RKO (cell line): Measurements from ENCODE around the gene ZFAND4.
"Not testable (repeated sequence)": the region's sequence is repeated elsewhere in the genome, so short reads cannot be mapped to it uniquely, and the experiment has no call there.

Source experiments
- DNase-seq: peaks from one replicate; pipeline ENCODE4 v3.0.0-alpha.2; 2016; ENCODE audit warnings: low spot score

ZFAND4 gene

DNA sequence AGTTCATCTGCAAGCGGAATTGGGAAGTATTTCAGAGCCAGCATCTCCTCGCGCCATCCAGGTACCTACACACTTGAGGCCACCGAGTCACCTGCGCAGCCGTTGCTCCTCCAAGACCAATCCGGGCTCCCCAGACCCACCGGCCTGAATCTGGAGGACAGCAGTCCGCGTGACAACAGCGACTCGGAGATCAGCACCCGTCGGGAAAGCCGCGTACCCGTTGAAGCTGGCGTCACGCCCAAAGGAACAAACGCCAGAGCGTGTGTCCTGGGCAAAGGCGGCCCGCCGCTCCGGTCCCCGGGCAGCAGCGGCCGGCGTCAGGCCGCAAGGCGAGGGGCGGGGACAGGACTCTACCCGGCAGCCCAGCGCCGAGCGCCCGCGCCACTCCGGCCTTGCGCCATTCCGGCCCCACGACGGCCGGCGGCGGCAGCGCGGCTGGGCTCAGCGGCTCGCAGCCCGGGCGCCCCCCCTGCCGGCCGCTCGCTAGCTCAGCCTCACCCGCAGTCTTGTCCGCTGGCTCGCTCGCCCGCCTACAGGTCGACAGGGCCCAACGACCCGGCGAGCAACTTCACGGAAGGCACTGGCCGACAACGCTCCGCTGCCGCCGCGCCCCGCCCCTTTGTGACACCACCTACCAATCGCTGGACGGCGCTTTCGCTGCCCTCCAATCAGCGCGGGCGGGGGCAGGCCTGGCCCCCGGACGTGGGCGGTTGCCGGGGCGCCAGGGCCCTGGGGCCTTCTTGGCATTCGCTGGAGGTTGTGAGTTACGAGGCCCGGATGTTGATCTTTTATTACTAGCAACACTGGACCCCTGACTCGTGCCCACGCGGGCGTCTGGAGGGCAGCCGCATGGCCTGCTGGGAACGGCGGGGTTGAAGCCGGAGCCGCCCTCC lies at the start of gene ZFAND4:
Gene ZFAND4, minus strand, starts transcription at position 592 of the 893 bp plus-strand sequence. CDS start 9,047 bp downstream, outside the sequence.
- no peak for DNase-seq

DNA sequence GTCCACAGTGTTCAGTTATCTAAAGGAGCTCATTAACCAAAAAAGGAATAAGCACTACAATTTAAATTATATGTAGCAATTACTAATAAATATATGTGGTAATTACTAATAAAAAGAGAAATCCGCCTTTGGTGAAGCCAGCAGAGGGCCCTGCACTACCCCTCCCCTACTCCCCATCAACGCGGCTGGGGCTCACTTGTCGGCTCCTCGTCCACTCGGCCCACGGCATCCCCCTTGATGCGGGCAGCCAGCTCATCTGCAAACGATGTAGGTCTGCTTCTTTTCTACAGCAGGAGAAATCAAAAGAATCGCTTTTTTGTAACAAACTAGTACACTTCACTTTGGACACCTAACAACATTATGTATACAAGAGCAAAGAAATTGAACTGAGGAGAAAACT lies 48.9 kb upstream of the ZFAND4 start:
- DNase-seq, result not testable (repeated sequence)

DNA sequence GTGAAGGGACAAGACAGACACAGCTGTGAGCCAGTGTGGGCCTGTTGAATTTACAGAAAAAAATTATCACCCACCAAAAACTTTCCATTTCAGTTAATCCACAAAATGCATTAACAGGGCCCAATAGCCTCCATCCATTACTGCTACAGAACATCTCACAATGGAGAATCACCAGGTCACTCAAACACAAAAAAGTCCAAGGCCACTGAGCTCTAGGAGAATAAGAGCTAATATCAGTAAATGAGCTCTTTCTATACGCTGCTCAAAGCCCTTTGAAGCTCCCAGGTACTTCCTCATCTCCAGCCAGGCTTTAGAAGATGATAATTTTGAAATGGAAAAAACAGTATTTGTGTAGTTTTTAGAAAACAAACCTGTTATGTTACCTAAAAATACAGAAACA lies 45.1 kb upstream of the ZFAND4 start:
- not testable (repeated sequence) for DNase-seq

DNA sequence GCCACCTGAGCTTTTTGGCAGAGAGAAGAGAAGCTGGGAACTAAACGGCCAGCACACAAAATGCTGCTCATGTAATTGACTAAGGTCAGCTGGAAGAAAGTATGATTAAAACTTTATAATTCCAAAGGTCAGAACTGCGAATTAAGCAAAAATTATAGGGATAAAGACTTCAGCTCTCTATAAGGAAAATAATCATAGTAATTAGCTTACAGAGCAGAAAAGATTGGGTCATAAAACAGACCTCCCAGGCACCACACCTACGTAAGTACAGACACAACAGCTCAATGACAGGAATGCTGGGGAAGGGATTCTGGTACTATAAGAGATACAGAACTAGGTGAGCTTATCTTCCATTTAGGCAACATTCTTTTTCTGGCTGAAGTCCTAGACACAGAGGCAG lies 44.5 kb upstream of the ZFAND4 start:
- not testable (repeated sequence) for DNase-seq

DNA sequence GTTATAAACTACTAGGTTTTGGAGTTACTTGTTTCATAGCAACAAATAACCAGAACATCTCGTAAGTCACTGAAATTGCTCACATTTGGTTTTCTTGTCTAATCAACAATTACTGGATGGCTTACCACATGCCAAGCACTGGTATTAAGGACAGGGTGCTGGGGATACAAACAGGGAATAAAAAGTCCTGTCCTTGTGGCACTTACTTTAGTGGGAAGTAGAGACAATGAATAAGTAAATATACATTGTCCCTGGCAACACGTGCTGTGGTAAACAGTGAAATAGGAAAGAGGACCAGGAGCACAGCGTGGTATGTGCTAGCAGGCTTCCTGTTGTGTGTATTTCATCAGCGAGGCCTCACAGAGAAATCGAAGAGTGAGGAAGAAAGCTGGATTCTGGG lies 38.7 kb upstream of the ZFAND4 start:
- DNase-seq, result not testable (repeated sequence)

DNA sequence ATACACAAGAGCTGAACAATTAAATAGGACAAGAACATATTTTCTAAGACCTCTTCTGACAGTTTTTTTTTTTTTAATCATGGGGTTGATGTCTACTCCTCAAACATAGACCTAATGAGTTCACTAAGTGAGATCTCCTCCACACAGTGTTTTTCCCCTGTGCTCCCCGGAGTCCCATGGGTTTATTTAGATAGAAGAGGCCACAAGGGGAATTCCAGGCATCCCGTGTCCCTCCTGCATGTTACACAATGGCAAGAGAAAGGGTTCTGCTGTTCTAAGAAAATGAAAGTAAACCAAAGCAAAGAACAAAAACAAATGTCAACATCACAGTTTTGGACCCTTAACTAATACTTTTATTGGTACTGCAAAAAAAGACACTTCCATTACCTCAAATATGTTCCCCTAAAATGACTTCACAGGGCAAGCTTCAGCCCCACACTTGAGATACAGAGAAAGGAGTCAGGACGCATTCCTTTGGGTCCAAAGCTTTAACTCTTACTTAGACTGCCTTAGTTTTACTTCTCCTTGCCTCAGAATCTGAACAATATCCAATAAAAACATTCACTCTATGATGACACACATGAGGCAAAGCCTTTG lies 37.7 kb upstream of the ZFAND4 start:
- not testable (repeated sequence) for DNase-seq

DNA sequence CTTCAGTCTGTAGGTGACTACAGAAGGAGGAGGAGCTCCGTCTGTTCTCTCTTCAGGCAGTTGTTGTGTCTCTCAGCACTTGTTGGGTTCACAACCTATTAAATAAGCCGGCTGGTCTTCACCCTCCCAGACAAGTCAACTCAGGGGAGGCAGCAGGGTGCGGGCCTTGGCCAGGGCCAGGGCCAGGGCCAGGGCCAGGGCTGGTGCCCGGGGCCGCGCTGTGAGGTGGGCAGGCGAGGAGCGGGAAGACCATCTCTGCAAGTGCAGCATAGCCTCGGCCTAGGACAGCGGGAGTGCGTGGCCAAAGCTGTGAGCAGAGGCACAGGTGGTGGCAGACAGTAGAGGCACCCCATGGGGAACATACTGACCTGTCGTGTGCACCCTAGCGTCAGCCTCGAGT lies 5.9 kb upstream of the ZFAND4 start:
- DNase-seq, result not testable (repeated sequence)

GRCh38 chr10:45675388-45675787 lies 2.8 kb upstream of the ZFAND4 start:
- no peak for DNase-seq

DNA sequence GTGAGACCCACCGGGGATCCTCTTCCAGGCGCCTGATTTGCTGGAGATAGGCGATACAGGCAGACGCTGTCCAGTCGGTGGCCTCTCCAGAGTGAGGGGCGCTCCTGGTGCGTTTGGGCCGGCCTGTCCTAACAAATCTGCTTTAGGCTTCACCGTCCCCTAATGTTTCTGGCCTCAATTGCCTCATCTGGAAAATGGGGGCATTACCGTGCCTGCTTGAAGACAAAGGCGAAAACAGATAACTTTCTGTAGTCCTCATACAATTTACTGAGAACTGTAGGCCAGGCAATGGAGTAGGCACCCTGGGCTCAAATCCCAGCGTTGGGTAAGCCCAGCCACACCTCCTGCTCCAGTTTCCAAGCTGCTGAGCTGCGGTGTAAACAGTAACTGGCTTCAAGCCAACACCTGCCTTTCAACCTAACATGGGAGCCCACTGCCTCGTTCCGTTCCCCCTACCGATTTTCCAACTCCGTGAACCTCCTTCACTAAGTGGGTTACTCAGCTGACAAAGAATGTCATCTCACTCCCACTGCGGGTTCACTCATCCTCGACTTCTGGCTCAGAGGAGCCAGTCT lies 589 bp upstream of the ZFAND4 start:
- no peak for DNase-seq

GRCh38 chr10:45671300-45671699 lies 1.3 kb downstream of the ZFAND4 start:
- not testable (repeated sequence) for DNase-seq

GRCh38 chr10:45669897-45670296 lies 2.7 kb downstream of the ZFAND4 start:
- not testable (repeated sequence) for DNase-seq

GRCh38 chr10:45660876-45661411 lies 11.6 kb downstream of the ZFAND4 start:
- DNase-seq, result no peak

DNA sequence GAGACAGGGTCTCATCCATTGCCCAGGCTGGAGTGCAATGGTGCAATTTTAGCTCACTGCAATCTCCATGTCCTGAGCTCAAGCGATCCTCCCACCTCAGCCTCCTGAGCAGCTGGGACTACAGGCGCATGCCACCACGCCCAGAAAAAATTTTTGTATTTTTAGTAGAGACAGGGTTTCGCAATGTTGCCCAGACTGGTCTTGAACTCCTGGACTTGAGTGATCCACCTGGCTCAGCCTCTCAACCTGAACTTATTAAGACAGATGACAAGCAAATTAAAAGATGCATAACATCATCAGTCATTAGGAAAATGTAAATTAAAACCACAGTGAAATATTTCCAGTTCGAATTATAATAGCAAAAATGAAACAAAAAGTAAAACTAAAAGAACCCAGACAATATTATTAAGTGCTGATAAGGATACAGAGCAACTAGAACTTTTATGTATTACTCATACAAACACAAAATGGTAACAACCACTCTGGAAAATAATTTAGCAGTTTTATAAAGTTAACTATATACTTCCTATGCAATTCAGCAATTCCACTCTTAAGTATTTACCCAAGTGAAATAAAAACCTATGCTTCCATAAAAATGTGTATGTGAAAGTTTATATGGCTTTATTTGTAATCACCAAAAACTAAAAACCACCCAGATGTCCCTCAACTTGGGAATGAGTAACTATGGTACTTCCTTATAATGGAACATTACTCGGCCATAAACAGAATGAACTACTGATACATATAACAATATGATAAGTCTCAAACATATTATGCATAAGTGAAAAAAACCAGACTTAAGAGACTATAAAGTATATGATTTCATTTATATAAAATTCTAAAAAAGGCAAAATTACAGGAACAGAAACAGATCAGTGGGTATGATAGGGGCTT lies 15.3 kb downstream of the ZFAND4 start:
- DNase-seq, result no peak

GRCh38 chr10:45655219-45655618 lies 17.4 kb downstream of the ZFAND4 start:
- DNase-seq, result no peak

GRCh38 chr10:45654753-45655141 lies 17.8 kb downstream of the ZFAND4 start:
- DNase-seq, result not testable (repeated sequence)

DNA sequence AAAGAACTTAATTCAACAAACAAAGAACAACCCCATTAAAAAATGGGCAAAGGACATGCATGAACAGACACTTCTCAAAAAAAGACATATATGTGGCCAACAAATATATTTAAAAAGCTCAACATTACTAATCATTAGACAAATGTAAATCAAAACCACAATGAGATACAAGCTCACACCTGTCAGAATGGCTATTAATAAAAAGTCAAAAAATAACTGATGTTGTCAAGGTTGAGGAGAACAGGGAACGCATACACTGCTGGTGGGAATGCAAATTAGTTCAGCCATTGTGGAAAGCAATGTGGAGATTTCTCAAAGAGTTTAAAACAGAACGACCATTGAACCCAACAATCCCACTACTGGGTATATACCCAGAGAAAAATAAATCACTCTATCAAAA lies 19.1 kb downstream of the ZFAND4 start:
- DNase-seq, result no peak

GRCh38 chr10:45652511-45652910 lies 20.1 kb downstream of the ZFAND4 start:
- no peak for DNase-seq

DNA sequence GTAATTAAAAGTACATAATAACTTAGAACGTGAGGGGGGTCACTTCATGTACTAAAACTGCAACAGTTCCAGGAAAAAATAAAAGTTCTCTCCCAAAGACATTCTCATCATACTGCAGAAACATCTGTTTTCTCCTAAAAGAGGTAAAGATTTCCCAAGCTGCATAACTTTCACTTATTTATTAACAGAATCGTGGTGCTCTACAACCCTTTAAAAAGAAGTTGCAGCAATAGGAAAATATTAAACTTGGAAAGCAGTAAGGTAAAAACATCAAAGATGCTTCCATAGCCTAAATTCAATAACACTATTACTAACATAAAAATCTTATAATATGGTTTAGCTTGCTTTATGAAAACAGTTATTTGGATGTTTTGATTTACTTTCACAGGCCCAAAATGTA lies 23.3 kb downstream of the ZFAND4 start:
- DNase-seq, result no peak

DNA sequence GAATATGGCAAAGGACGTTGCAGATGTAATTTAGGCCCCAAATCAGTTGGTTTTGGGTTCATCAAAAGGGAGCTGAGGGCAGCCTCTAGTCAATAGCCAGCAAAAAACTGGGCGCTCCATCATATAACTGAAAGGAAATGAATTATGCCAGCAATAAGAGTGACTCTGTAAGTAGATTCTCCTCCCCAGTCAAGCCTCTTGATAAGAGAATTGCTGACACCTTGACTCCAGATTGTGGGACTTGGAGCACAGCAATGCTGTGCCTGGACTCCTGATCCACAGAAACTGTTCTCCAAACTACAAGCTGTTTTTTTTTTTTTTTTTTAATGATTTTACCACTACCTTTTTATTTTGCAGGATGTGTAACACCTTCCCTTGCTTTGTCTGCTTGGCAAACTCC lies 25.5 kb downstream of the ZFAND4 start:
- DNase-seq, result no peak

DNA sequence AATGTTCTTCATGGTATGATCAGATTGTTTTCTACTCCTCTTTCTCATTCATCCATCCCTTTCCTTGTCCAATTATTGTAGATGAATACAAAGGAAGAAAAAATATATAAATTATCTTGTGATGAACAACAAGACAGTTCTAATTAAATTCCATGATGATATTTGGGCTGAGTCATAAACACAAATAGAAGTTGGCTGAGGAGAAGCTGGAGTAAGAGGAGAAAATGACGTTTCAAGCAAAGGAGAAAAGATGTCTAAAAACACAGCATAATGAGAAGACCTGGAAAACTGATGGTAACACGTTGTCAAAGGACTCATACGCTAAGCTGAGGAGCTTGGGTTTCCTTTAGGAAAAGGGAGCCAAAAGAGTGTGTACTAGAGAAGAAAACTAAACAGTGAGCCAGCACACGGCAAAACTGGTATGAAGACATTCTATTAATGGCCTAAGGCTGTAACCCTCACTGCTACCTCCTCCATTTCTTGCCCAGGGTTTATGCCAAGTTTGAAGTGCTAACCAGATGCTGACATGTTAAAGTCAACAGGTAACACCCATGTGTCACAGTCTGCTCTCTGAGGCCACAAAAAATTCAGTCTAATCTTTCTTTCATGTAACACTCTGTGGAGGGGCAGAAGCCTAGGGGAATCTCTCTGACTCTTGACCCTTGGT lies 26.1 kb downstream of the ZFAND4 start:
- DNase-seq, result no peak

DNA sequence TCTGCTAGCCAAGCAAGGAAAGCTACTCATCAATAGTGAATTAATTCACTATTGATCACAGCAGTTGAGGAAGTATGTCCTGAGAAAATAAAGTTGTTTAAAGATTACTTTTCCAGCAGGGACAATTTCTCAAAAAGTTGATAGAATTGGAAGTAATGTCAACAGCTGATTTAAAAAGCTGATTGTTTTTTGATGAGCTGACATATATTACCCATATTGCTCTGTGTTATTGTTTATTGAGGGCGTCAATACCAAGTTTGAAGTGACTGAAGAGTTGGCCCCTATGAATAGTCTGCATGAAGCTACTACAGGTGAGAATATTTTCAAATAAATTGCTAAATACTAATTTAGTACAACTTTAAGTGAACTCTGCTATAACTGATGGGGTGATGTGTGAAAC lies 28.0 kb downstream of the ZFAND4 start:
- DNase-seq, result no peak
